GM23338 (cell line): Measurements from ENCODE around the gene ABCA13. TPM values are rescaled to one million over a fixed set of nuclear protein-coding genes. Genes with fewer than 3 reads are reported as not detected.

Experiments
- ATAC-seq: fragments of 200-7000 bp; cut with Tn5 transposase; 3 replicates; pipeline ENCODE4 v1.9.1; 2020
- DNase-seq: peaks from one replicate; pipeline ENCODE4 v3.0.0-alpha.2; 2015; ENCODE audit warnings: low spot score
- H2AFZ ChIP-seq: fragments of 200-600 bp; sonication (generic); 2 replicates; pipeline ENCODE4 v1.8.0; 2016; ENCODE audit warnings: antibody characterized with exemption, mild to moderate bottlenecking, moderate library complexity
- H3F3A ChIP-seq: fragments of 200-600 bp; sonication (generic); replicated peaks from 2 replicates; pipeline ENCODE4 v1.8.0; 2017; ENCODE audit warnings: antibody characterized with exemption, mixed run types, low read depth
- H3K27ac ChIP-seq: fragments of 200-600 bp; sonication (generic); 2 replicates; pipeline ENCODE4 v1.6.1; 2016; ENCODE audit warnings: low read depth
- H3K27me3 ChIP-seq: fragments of 200-600 bp; sonication (generic); 2 replicates; pipeline ENCODE4 v1.8.0; 2016; ENCODE audit warnings: mild to moderate bottlenecking, mixed run types, moderate library complexity; ENCODE audit not compliant: insufficient read depth
- H3K36me3 ChIP-seq: fragments of 200-600 bp; sonication (generic); 2 replicates; pipeline ENCODE4 v1.8.0; 2016; ENCODE audit warnings: mild to moderate bottlenecking; ENCODE audit not compliant: insufficient read depth
- H3K4me1 ChIP-seq: fragments of 200-600 bp; sonication (generic); 2 replicates; pipeline ENCODE4 v1.8.0; 2016; ENCODE audit warnings: mild to moderate bottlenecking, moderate library complexity; ENCODE audit not compliant: insufficient read depth
- H3K4me2 ChIP-seq: fragments of 200-600 bp; sonication (generic); 2 replicates; pipeline ENCODE4 v1.7.1; 2017; ENCODE audit warnings: mixed run types
- H3K4me3 ChIP-seq: fragments of 200-600 bp; sonication (generic); 2 replicates; pipeline ENCODE4 v1.6.1; 2016; ENCODE audit warnings: mixed run types
- H3K79me2 ChIP-seq: fragments of 200-600 bp; sonication (generic); replicated peaks from 2 replicates; pipeline ENCODE4 v1.8.0; 2017; ENCODE audit warnings: mild to moderate bottlenecking; ENCODE audit not compliant: insufficient read depth
- H3K9me2 ChIP-seq: fragments of 200-600 bp; sonication (generic); 2 replicates; pipeline ENCODE4 v1.8.0; 2017; ENCODE audit not compliant: insufficient read depth
- H4K20me1 ChIP-seq: fragments of 200-600 bp; sonication (generic); replicated peaks from 2 replicates; pipeline ENCODE4 v1.8.0; 2017; ENCODE audit warnings: mild to moderate bottlenecking; ENCODE audit not compliant: insufficient read depth
- H3K27ac Mint-ChIP-seq: 2 replicates; pipeline ENCODE4 v1.8.0; 2020; ENCODE audit warnings: inconsistent platforms, mild to moderate bottlenecking, moderate library complexity, mixed read lengths
- H3K27me3 Mint-ChIP-seq: 3 replicates; pipeline ENCODE4 v1.8.0; 2022; ENCODE audit warnings: low read depth, mild to moderate bottlenecking, moderate library complexity, mixed read lengths, inconsistent platforms; ENCODE audit not compliant: insufficient read depth, poor library complexity
- H3K36me3 Mint-ChIP-seq: 3 replicates; pipeline ENCODE4 v1.8.0; 2021; ENCODE audit warnings: low read depth, mild to moderate bottlenecking, inconsistent platforms, moderate library complexity, mixed read lengths
- H3K4me1 Mint-ChIP-seq: 3 replicates; pipeline ENCODE4 v1.8.0; 2020; ENCODE audit warnings: mild to moderate bottlenecking, inconsistent platforms, mixed read lengths
- H3K4me3 Mint-ChIP-seq: 3 replicates; pipeline ENCODE4 v1.8.0; 2021; ENCODE audit warnings: moderate library complexity, mild to moderate bottlenecking, inconsistent platforms, mixed read lengths
- H3K9me3 Mint-ChIP-seq: 3 replicates; pipeline ENCODE4 v1.8.0; 2020; ENCODE audit warnings: moderate library complexity, mild to moderate bottlenecking, inconsistent platforms, mixed read lengths
- CREB1 ChIP-seq: fragments of 250-450 bp; sonication (Bioruptor Pico); IDR thresholded peaks from 2 replicates; pipeline ENCODE4 v1.5.0; 2020; ENCODE audit warnings: low read depth, mild to moderate bottlenecking, moderate library complexity
- CTCF ChIP-seq, 2 experiments: fragments of 200-600 bp in 1 of 2; sonication (generic) in 1 of 2; conservative IDR thresholded peaks; 2 replicates each; pipeline versions ENCODE4 v1.5.1 to v1.6.1; 2016 to 2017; ENCODE audit warnings: antibody characterized with exemption in 2 of 2, low read depth in 2 of 2, mild to moderate bottlenecking in 2 of 2, moderate library complexity in 1 of 2
- ETS1 ChIP-seq: IDR thresholded peaks from 2 replicates; pipeline ENCODE4 v1.6.1; 2016; ENCODE audit warnings: antibody characterized with exemption
- EZH2 ChIP-seq: fragments of 200-600 bp; sonication (generic); IDR thresholded peaks from one replicate; pipeline ENCODE4 v1.8.0; 2017; ENCODE audit warnings: antibody characterized with exemption, mild to moderate bottlenecking, low read depth; ENCODE audit not compliant: unreplicated experiment
- EZH2phosphoT487 ChIP-seq: fragments of 200-600 bp; sonication (generic); IDR thresholded peaks from one replicate; pipeline ENCODE4 v1.8.1; 2018; ENCODE audit warnings: antibody characterized with exemption; ENCODE audit not compliant: unreplicated experiment
- JUNB ChIP-seq: IDR thresholded peaks from one replicate; pipeline ENCODE4 v1.6.1; 2016; ENCODE audit warnings: antibody characterized with exemption; ENCODE audit not compliant: unreplicated experiment
- NANOG ChIP-seq: IDR thresholded peaks from 2 replicates; pipeline ENCODE4 v1.6.1; 2016; ENCODE audit warnings: antibody characterized with exemption, borderline replicate concordance
- POLR2AphosphoS5 ChIP-seq: IDR thresholded peaks from 2 replicates; pipeline ENCODE4 v1.6.1; 2016; ENCODE audit warnings: antibody characterized with exemption, low read depth
- REST ChIP-seq: IDR thresholded peaks from one replicate; pipeline ENCODE4 v1.6.1; 2018; ENCODE audit warnings: antibody characterized with exemption; ENCODE audit not compliant: unreplicated experiment
- STAT1 ChIP-seq: IDR thresholded peaks from one replicate; pipeline ENCODE4 v1.6.1; 2016; ENCODE audit warnings: antibody characterized with exemption; ENCODE audit not compliant: unreplicated experiment
- ZNF114 ChIP-seq: fragments of 250-450 bp; sonication (Bioruptor Pico); IDR thresholded peaks from 2 replicates; pipeline ENCODE4 v1.5.0; 2020; ENCODE audit warnings: mild to moderate bottlenecking, moderate library complexity
- ZNF331 ChIP-seq: fragments of 250-450 bp; sonication (Bioruptor Pico); IDR thresholded peaks from 2 replicates; pipeline ENCODE4 v1.5.0; 2020; ENCODE audit warnings: low read depth, mild to moderate bottlenecking, moderate library complexity
- polyA plus RNA-seq: library from polyadenylated mRNA; unstranded; fragments of >200 nt; fragmentation: Nextera tagmentation; extraction: Ambion mirVana; gene quantifications from 2 replicates; pipeline ENCODE4 v1.2.1, GENCODE V29; 2016
- total RNA-seq: library from RNA; depleted of rRNA; stranded (reverse); fragments of >200 nt; shearing (Covaris generic); gene quantifications from 2 replicates; pipeline ENCODE4 v1.2.3, GENCODE V29; 2014

Gene ABCA13
- total and polyA plus RNA-seq, 2 experiments from 2014 or later: 0.21 TPM; not detected in 1

GRCh38 chr7:48321319-48322010, 150.2 kb downstream of the ABCA13 start (continued):
- TF ChIP-seq REST (no peak), JUNB (no peak), ZNF331 (CRISPR knock-in tag) (no peak), POLR2AphosphoS5 (no peak), STAT1 (no peak), CTCF (conservative IDR thresholded peaks at IDR 0.05; ENCODE audit: low read depth in 2 of 2) (no peak; a peak in 1 of 4 replicates), ETS1 (no peak), NANOG (no peak), EZH2phosphoT487 (no peak), ZNF114 (no peak)

GRCh38 chr7:48337012-48337621, 165.9 kb downstream of the ABCA13 start:
- Histone ChIP-seq H4K20me1 (no peaks in the 10 kb centered on the region), H3K4me2 (no peak overlapping the region), H3K4me3 (no peak overlapping the region), H3K4me1 (peaks cover 8% of the 10 kb centered on the region; the same call in 1 of the 2 replicates), H3K79me2 (no peaks in the 10 kb centered on the region), H3K9me2 (no peaks in the 10 kb centered on the region), H3K27me3 (no peaks in the 10 kb centered on the region), H3K36me3 (no peaks in the 10 kb centered on the region), H3F3A (no peaks in the 10 kb centered on the region), H3K27ac (no peak overlapping the region), H2AFZ (peak overlapping the region; percentile 78; the same call in 1 of the 2 replicates)
- peak; percentile 97 for ATAC-seq
- Mint-ChIP-seq H3K4me3 (no peak overlapping the region), H3K36me3 (no peaks in the 10 kb centered on the region), H3K27me3 (no peaks in the 10 kb centered on the region), H3K9me3 (no peaks in the 10 kb centered on the region; the same call in 2 of the 3 replicates), H3K27ac (no peak overlapping the region), H3K4me1 (peaks cover 3% of the 10 kb centered on the region)
- TF ChIP-seq EZH2phosphoT487 (no peak), ZNF331 (CRISPR knock-in tag) (no peak), CREB1 (CRISPR knock-in tag) (no peak), JUNB (no peak), CTCF (conservative IDR thresholded peaks at IDR 0.05; ENCODE audit: low read depth in 2 of 2) (peak; percentile 78), EZH2 (no peak), NANOG (no peak), REST (no peak)
- DNase-seq: peak; percentile 78
